GM20000 (cell line): Measurements from ENCODE around the gene MPHOSPH9.
A peak's percentile ranks its signal among the peaks of the same experiment; 100 is the strongest.

ENCODE experiments used
- DNase-seq: peaks from one replicate; pipeline ENCODE4 v3.0.0; 2012; ENCODE audit warnings: low spot score
- CTCF ChIP-seq: IDR thresholded peaks from 2 replicates; pipeline ENCODE4 v1.5.1; 2012; ENCODE audit warnings: mild to moderate bottlenecking, control low read depth; ENCODE audit errors: extremely low read depth, missing control alignments

The MPHOSPH9 gene

GRCh38 chr12:123115409-123116121 is 117.4 kb downstream of the MPHOSPH9 start:
- no peak for TF ChIP-seq CTCF
- peak; percentile 53 for DNase-seq

- TF ChIP-seq CTCF = no peak
Observed at GRCh38 chr12:123114304-123115083, 118.4 kb downstream of the MPHOSPH9 start.

GRCh38 chr12:123113026-123113425 is 119.9 kb downstream of the MPHOSPH9 start:
- TF ChIP-seq CTCF = no peak
- DNase-seq = no peak

More at GRCh38 chr12:123114304-123115083, 118.4 kb downstream of the MPHOSPH9 start:
- no peak for DNase-seq

- no peak for DNase-seq
- no peak for TF ChIP-seq CTCF
Observed at GRCh38 chr12:123111498-123112165, 121.3 kb downstream of the MPHOSPH9 start.

GRCh38 chr12:123109319-123109772 is 123.6 kb downstream of the MPHOSPH9 start:
- TF ChIP-seq CTCF = no peak
- no peak for DNase-seq

- DNase-seq = no peak
- TF ChIP-seq CTCF = no peak
Observed at GRCh38 chr12:123108682-123109066, 124.3 kb downstream of the MPHOSPH9 start.
